ENCODE measurements around the gene NKPD1.

NKPD1 gene

DNA sequence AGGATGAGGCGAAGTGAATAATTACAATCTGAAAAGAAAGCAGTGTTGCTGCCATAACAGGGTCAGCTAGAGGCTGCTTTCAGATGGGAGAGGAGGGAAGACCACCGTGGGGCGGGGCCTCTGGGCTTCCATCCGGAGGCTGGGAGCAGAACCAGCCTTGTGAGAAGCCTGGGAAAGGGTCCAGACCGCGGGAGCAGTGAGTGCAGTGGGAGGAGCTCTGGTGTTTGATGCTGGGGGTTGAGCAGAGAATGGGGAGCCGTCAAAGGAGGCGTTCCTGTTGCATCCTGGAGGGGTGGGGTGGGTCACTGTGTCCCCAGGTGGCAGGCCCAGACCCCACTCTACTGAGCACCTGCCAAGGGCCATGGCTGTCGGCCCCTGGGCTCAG lies 18.1 kb downstream of the NKPD1 start:
- Histone ChIP-seq H3K9me3 (replicated peaks; ENCODE audit: low read length) (no peaks in the 10 kb centered on the region), H3K9ac (ENCODE audit: low read depth, low read length) (no peak overlapping the region), H3K36me3 (ENCODE audit: insufficient read depth, low read length) (peaks cover 39% of the 10 kb centered on the region), H3K4me1 (ENCODE audit: control insufficient read depth, insufficient read depth, low read length) (no peaks in the 10 kb centered on the region), H3K4me3 (ENCODE audit: low read length) (no peak overlapping the region), H3K4me2 (ENCODE audit: low read length) (no peak overlapping the region), H3K27me3 (ENCODE audit: control insufficient read depth, insufficient read depth, low read length) (no peaks in the 10 kb centered on the region)

DNA sequence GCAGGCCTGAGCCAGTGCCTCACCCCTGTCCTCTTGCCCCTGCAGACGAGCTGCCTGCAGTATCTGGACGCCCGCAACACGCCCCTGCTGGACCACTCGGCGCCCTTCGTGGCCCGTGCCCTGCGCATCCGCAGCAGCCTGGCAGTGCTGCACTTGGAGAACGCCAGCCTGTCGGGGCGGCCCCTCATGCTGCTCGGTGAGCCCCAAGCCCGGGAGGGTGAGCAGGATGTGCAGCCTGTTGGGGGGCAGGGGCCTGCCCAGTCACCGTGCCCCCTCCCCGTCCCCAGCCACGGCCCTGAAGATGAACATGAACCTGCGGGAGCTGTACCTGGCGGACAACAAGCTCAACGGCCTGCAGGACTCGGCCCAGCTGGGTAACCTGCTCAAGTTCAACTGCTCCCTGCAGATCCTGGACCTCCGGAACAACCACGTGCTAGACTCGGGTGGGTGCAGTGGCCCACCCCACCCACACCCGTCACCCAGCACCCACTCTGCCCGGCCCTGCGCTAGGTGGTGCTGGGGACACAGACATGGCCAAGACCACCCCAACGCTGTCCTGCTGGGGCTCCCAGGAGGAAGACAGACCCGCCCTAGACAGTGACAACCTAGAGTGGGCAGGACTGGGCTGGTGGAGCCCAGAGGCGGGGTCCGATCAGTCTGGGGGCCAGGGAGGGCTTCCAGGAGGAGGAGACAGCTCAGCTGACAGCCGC lies 18.6 kb downstream of the NKPD1 start:
- Histone ChIP-seq H3K36me3 (ENCODE audit: insufficient read depth, low read length) (peaks cover 39% of the 10 kb centered on the region), H3K9me3 (replicated peaks; ENCODE audit: low read length) (no peaks in the 10 kb centered on the region), H3K4me3 (ENCODE audit: low read length) (no peak overlapping the region), H3K4me1 (ENCODE audit: control insufficient read depth, insufficient read depth, low read length) (peaks cover 2% of the 10 kb centered on the region), H3K9ac (ENCODE audit: low read depth, low read length) (no peak overlapping the region), H3K27me3 (ENCODE audit: control insufficient read depth, insufficient read depth, low read length) (no peaks in the 10 kb centered on the region), H3K4me2 (ENCODE audit: low read length) (no peak overlapping the region)

DNA sequence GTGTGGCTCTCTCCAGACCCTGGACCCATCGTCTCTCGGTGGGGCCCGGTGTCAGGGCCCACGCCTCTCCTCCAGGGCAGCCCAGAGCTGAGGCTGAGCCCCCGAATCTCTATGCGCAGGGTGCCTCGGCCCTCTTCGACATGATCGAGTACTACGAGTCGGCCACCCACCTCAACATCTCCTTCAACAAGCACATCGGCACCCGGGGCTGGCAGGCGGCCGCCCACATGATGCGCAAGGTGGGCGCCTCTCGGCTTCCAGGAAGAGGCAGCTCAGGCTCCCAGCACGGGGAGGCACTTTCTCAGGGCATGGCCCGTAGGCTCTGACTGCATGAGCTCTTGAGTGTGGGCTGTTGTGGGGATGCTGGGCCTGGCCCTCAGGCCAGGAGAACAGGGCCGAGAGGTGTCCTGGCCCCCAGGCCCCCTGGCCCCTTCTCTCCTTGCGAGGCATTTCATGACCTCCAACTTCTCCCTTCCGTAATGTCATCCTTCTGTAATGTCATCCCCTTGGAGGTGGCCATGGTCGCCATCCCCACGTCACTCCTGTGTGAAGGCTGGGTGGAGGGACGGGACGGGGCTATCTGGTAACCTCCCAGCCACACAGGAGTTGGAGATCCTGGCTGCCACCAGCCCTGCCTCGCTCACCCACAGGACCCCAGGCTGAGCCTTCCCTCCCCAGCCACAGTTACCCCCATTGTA lies 19.4 kb downstream of the NKPD1 start:
- H3K9ac ChIP-seq (ENCODE audit: low read depth, low read length), result no peak overlapping the region
- no peaks in the 10 kb centered on the region for H3K27me3 ChIP-seq (ENCODE audit: control insufficient read depth, insufficient read depth, low read length)
- H3K4me1 ChIP-seq (ENCODE audit: control insufficient read depth, insufficient read depth, low read length), result peaks cover 10% of the 10 kb centered on the region
- no peak overlapping the region for H3K4me3 ChIP-seq (ENCODE audit: low read length)
- H3K4me2 ChIP-seq (ENCODE audit: low read length), result no peak overlapping the region
- peaks cover 34% of the 10 kb centered on the region for H3K36me3 ChIP-seq (ENCODE audit: insufficient read depth, low read length)
- no peaks in the 10 kb centered on the region for H3K9me3 ChIP-seq (replicated peaks; ENCODE audit: low read length)

- H3K27me3 ChIP-seq (ENCODE audit: control insufficient read depth, insufficient read depth, low read length), result no peaks in the 10 kb centered on the region
- no peaks in the 10 kb centered on the region for H3K9me3 ChIP-seq (replicated peaks; ENCODE audit: low read length)
- H3K4me3 ChIP-seq (ENCODE audit: low read length), result no peak overlapping the region
- H3K4me2 ChIP-seq (ENCODE audit: low read length), result no peak overlapping the region
- peaks cover 14% of the 10 kb centered on the region for H3K4me1 ChIP-seq (ENCODE audit: control insufficient read depth, insufficient read depth, low read length)
- no peak overlapping the region for H3K9ac ChIP-seq (ENCODE audit: low read depth, low read length)
- peaks cover 29% of the 10 kb centered on the region for H3K36me3 ChIP-seq (ENCODE audit: insufficient read depth, low read length)
Measured at GRCh38 chr19:45140533-45140932, 20.2 kb downstream of the NKPD1 start.

DNA sequence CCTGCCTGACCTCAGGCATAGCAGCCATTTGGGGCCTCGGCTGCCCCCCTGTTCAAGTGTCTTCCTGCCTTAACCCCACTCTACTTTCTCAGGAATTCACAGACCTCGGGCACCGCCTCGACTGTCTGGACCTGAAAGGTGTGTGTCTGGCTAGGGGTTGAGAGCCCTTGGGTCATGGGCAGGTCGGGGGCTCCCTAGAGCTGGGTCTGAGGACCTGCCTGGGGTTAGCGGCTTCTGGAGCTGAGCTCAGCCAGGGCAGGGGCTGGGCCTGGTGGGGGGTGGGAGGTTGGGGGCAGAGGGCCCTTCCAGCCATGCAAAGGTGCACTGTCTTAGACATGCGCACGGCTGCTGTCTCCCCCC lies 20.7 kb downstream of the NKPD1 start:
- no peaks in the 10 kb centered on the region for H3K27me3 ChIP-seq (ENCODE audit: control insufficient read depth, insufficient read depth, low read length)
- peaks cover 25% of the 10 kb centered on the region for H3K36me3 ChIP-seq (ENCODE audit: insufficient read depth, low read length)
- no peak overlapping the region for H3K9ac ChIP-seq (ENCODE audit: low read depth, low read length)
- peaks cover 14% of the 10 kb centered on the region for H3K4me1 ChIP-seq (ENCODE audit: control insufficient read depth, insufficient read depth, low read length)
- no peak overlapping the region for H3K4me3 ChIP-seq (ENCODE audit: low read length)
- no peak overlapping the region for H3K4me2 ChIP-seq (ENCODE audit: low read length)
- H3K9me3 ChIP-seq (replicated peaks; ENCODE audit: low read length), result no peaks in the 10 kb centered on the region

GRCh38 chr19:45139286-45140143 lies 21.3 kb downstream of the NKPD1 start:
- H3K4me2 ChIP-seq (ENCODE audit: low read length), result no peak overlapping the region
- H3K9me3 ChIP-seq (replicated peaks; ENCODE audit: low read length), result no peaks in the 10 kb centered on the region
- peaks cover 14% of the 10 kb centered on the region for H3K4me1 ChIP-seq (ENCODE audit: control insufficient read depth, insufficient read depth, low read length)
- H3K27me3 ChIP-seq (ENCODE audit: control insufficient read depth, insufficient read depth, low read length), result no peaks in the 10 kb centered on the region
- H3K9ac ChIP-seq (ENCODE audit: low read depth, low read length), result no peak overlapping the region
- H3K36me3 ChIP-seq (ENCODE audit: insufficient read depth, low read length), result peaks cover 19% of the 10 kb centered on the region
- no peak overlapping the region for H3K4me3 ChIP-seq (ENCODE audit: low read length)

DNA sequence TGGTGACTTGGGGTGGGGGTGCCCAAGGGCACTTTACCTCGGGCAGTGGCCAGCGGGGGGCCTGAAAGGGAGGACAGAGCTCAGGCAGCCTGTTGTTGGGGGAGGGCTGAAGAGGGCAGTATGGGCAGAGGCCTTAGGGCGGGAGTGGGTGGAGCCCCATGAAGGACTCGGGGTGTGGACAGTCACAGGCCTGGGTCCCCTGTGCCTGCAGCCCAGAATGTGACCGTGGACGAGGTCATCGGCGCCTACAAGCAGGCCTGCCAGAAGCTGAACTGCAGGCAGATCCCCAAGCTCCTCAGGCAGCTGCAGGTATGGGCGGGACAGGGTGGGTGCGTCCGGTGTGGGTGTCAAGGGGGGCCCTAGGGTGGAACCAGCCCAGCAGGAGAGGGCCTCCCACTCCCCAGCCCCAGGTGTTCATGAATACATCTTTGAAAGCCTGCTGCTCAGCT lies 22.5 kb downstream of the NKPD1 start:
- Histone ChIP-seq H3K36me3 (ENCODE audit: insufficient read depth, low read length) (peaks cover 19% of the 10 kb centered on the region), H3K4me3 (ENCODE audit: low read length) (no peak overlapping the region), H3K4me1 (ENCODE audit: control insufficient read depth, insufficient read depth, low read length) (peaks cover 14% of the 10 kb centered on the region), H3K9ac (ENCODE audit: low read depth, low read length) (no peak overlapping the region), H3K4me2 (ENCODE audit: low read length) (no peak overlapping the region), H3K27me3 (ENCODE audit: control insufficient read depth, insufficient read depth, low read length) (no peaks in the 10 kb centered on the region), H3K9me3 (replicated peaks; ENCODE audit: low read length) (no peaks in the 10 kb centered on the region)

- Histone ChIP-seq H3K27me3 (ENCODE audit: control insufficient read depth, insufficient read depth, low read length) (no peaks in the 10 kb centered on the region), H3K4me3 (ENCODE audit: low read length) (no peak overlapping the region), H3K36me3 (ENCODE audit: insufficient read depth, low read length) (peaks cover 14% of the 10 kb centered on the region), H3K9me3 (replicated peaks; ENCODE audit: low read length) (no peaks in the 10 kb centered on the region), H3K9ac (ENCODE audit: low read depth, low read length) (no peak overlapping the region), H3K4me1 (ENCODE audit: control insufficient read depth, insufficient read depth, low read length) (peaks cover 14% of the 10 kb centered on the region), H3K4me2 (ENCODE audit: low read length) (no peak overlapping the region)
Measured at GRCh38 chr19:45137179-45137761, 23.5 kb downstream of the NKPD1 start.

- Histone ChIP-seq H3K9ac (ENCODE audit: low read depth, low read length) (no peak overlapping the region), H3K36me3 (ENCODE audit: insufficient read depth, low read length) (peaks cover 10% of the 10 kb centered on the region), H3K27me3 (ENCODE audit: control insufficient read depth, insufficient read depth, low read length) (no peaks in the 10 kb centered on the region), H3K4me1 (ENCODE audit: control insufficient read depth, insufficient read depth, low read length) (peaks cover 14% of the 10 kb centered on the region), H3K4me3 (ENCODE audit: low read length) (no peak overlapping the region), H3K4me2 (ENCODE audit: low read length) (no peak overlapping the region), H3K9me3 (replicated peaks; ENCODE audit: low read length) (no peaks in the 10 kb centered on the region)
Measured at GRCh38 chr19:45136507-45137178, 24.1 kb downstream of the NKPD1 start.

DNA sequence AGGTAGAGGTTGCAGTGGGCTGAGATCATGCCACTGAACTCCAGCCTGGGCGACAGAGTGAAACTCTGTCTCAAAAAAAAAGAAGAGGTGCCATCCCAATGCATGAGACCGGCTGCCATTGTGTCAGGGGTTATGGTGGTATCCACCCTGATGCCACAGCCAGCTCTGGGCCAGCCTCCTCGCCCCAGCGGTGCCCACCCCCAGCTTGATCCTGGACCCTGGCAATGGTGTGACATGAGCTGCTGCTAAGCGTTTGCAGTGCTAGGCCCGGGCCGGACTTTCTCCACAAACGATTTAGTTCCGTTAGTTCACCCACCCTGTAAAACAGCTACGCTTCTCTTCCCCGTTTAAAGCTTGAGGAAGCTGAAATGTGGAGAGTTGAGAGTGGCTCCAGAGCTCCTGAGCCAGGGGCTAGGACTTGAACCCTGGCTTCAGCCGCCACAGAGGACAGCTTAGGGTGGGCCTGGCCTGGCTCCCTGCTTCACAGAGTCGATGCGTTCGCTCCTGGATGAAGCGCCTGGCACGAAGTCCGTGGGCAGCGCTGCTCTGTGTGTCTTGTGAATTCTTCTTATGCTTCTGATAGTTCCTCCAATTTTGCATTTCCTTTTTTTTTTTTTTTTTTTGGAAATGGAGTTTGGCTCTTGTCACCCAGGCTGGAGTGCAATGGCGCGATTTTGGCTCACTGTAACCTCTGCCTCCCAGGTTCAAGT lies 25.5 kb downstream of the NKPD1 start:
- no peaks in the 10 kb centered on the region for H3K27me3 ChIP-seq (ENCODE audit: control insufficient read depth, insufficient read depth, low read length)
- no peak overlapping the region for H3K9ac ChIP-seq (ENCODE audit: low read depth, low read length)
- no peak overlapping the region for H3K4me2 ChIP-seq (ENCODE audit: low read length)
- no peak overlapping the region for H3K4me3 ChIP-seq (ENCODE audit: low read length)
- no peaks in the 10 kb centered on the region for H3K36me3 ChIP-seq (ENCODE audit: insufficient read depth, low read length)
- H3K9me3 ChIP-seq (replicated peaks; ENCODE audit: low read length), result no peaks in the 10 kb centered on the region
- H3K4me1 ChIP-seq (ENCODE audit: control insufficient read depth, insufficient read depth, low read length), result peaks cover 21% of the 10 kb centered on the region
